Mesodermal cell (in vitro differentiated cells): ENCODE results near the gene USP31.

Experiments
- H3K27ac ChIP-seq: 2 replicates; pipeline ENCODE4 v1.7.0; 2013; ENCODE audit warnings: mild to moderate bottlenecking, low read depth, low read length, moderate library complexity; ENCODE audit not compliant: severe bottlenecking
- H3K36me3 ChIP-seq: 2 replicates; pipeline ENCODE4 v1.7.1; 2013; ENCODE audit warnings: mild to moderate bottlenecking, low read length, moderate library complexity; ENCODE audit not compliant: control insufficient read depth, insufficient read depth
- H3K4me1 ChIP-seq: one replicate; pipeline ENCODE4 v1.7.1; 2013; ENCODE audit warnings: mild to moderate bottlenecking, low read length; ENCODE audit not compliant: insufficient read depth, control insufficient read depth, poor library complexity, severe bottlenecking
- H3K4me3 ChIP-seq: 2 replicates; pipeline ENCODE4 v1.7.0; 2013; ENCODE audit warnings: low read length, control low read depth, mild to moderate bottlenecking; ENCODE audit not compliant: insufficient read depth, poor library complexity, severe bottlenecking; ENCODE audit errors: extremely low read depth
- H3K9me3 ChIP-seq: 2 replicates; pipeline ENCODE4 v1.7.1; 2013; ENCODE audit warnings: mild to moderate bottlenecking, low read length, moderate library complexity; ENCODE audit not compliant: control insufficient read depth
- WGBS, 2 experiments: methylation state at CpG; one replicate each; pipeline ENCODE4 v1.1.5; 2013; ENCODE audit warnings: missing lambda C conversion rate in 2 of 2; ENCODE audit not compliant: insufficient coverage in 2 of 2; 5-methylcytosine and 5-hydroxymethylcytosine counted together

The USP31 gene

GRCh38 chr16:23060458-23061320, 88.6 kb downstream of the USP31 start:
- peaks cover 2% of the 10 kb centered on the region for H3K4me1 ChIP-seq
- H3K9me3 ChIP-seq, result no peaks in the 10 kb centered on the region

GRCh38 chr16:23059433-23059832, 89.8 kb downstream of the USP31 start:
- WGBS, 2 experiments, result 70 to 75% methylated on average over 1 to 2 of the region's 5 CpGs
- H3K27ac ChIP-seq, result no peak overlapping the region
- peaks cover 2% of the 10 kb centered on the region for H3K4me1 ChIP-seq
- no peaks in the 10 kb centered on the region for H3K9me3 ChIP-seq
- no peak overlapping the region for H3K4me3 ChIP-seq
- H3K36me3 ChIP-seq, result no peaks in the 10 kb centered on the region

More at GRCh38 chr16:23060458-23061320, 88.6 kb downstream of the USP31 start:
- H3K27ac ChIP-seq, result no peak overlapping the region
- no peak overlapping the region for H3K4me3 ChIP-seq
- no peaks in the 10 kb centered on the region for H3K36me3 ChIP-seq
- WGBS, 2 experiments, result 42 to 57% methylated on average over 6 of the region's 9 CpGs

- 60 to 67% methylated on average over 1 to 2 of the region's 4 CpGs for WGBS, 2 experiments
- no peak overlapping the region for H3K4me3 ChIP-seq
- no peaks in the 10 kb centered on the region for H3K36me3 ChIP-seq
These were observed 90.7 kb downstream of the USP31 start for GRCh38 chr16:23058576-23058975.

GRCh38 chr16:23057013-23057596, 92.1 kb downstream of the USP31 start:
- H3K27ac ChIP-seq, result no peak overlapping the region
- peaks cover 2% of the 10 kb centered on the region for H3K4me1 ChIP-seq
- H3K36me3 ChIP-seq, result no peaks in the 10 kb centered on the region
- no peaks in the 10 kb centered on the region for H3K9me3 ChIP-seq
- WGBS, 2 experiments, result no CpG with 5 or more reads among the region's 1 CpG
- no peak overlapping the region for H3K4me3 ChIP-seq

More at GRCh38 chr16:23058576-23058975, 90.7 kb downstream of the USP31 start:
- no peak overlapping the region for H3K27ac ChIP-seq
- H3K4me1 ChIP-seq, result peaks cover 2% of the 10 kb centered on the region
- H3K9me3 ChIP-seq, result no peaks in the 10 kb centered on the region

- no peak overlapping the region for H3K4me3 ChIP-seq
- H3K4me1 ChIP-seq, result peaks cover 2% of the 10 kb centered on the region
- H3K27ac ChIP-seq, result no peak overlapping the region
- H3K9me3 ChIP-seq, result no peaks in the 10 kb centered on the region
- 80 to 93% methylated on average over 1 of the region's 3 CpGs for WGBS, 2 experiments
- no peaks in the 10 kb centered on the region for H3K36me3 ChIP-seq
These were observed 93.8 kb downstream of the USP31 start for GRCh38 chr16:23055481-23055880.

GRCh38 chr16:23052908-23053580, 96.2 kb downstream of the USP31 start:
- Histone ChIP-seq H3K4me3 (no peak overlapping the region), H3K9me3 (no peaks in the 10 kb centered on the region), H3K27ac (no peak overlapping the region), H3K4me1 (no peaks in the 10 kb centered on the region), H3K36me3 (no peaks in the 10 kb centered on the region)
- WGBS, 2 experiments, result 100% methylated on average over 2 of the region's 4 CpGs; no CpG with 5 or more reads in 1 of the 2 experiments

- H3K9me3 ChIP-seq, result no peaks in the 10 kb centered on the region
- no peaks in the 10 kb centered on the region for H3K4me1 ChIP-seq
- WGBS, 2 experiments, result 87 to 92% methylated on average over 12 to 13 of the region's 13 CpGs
- H3K4me3 ChIP-seq, result no peak overlapping the region
- H3K27ac ChIP-seq, result no peak overlapping the region
- H3K36me3 ChIP-seq, result no peaks in the 10 kb centered on the region
These were observed 97.0 kb downstream of the USP31 start for GRCh38 chr16:23052221-23052620.

GRCh38 chr16:23051587-23051986, 97.7 kb downstream of the USP31 start:
- 69 to 86% methylated on average over 4 of the region's 8 CpGs for WGBS, 2 experiments
- Histone ChIP-seq H3K9me3 (no peaks in the 10 kb centered on the region), H3K27ac (no peak overlapping the region), H3K4me1 (no peaks in the 10 kb centered on the region), H3K4me3 (no peak overlapping the region), H3K36me3 (no peaks in the 10 kb centered on the region)

- no peaks in the 10 kb centered on the region for H3K36me3 ChIP-seq
- no peak overlapping the region for H3K4me3 ChIP-seq
- no peak overlapping the region for H3K27ac ChIP-seq
- no peaks in the 10 kb centered on the region for H3K9me3 ChIP-seq
- WGBS, 2 experiments, result 62 to 85% methylated on average over 5 of the region's 5 CpGs
- H3K4me1 ChIP-seq, result no peaks in the 10 kb centered on the region
These were observed 101.1 kb downstream of the USP31 start for GRCh38 chr16:23048164-23048563.

GRCh38 chr16:23045025-23045424, 104.2 kb downstream of the USP31 start:
- no peak overlapping the region for H3K4me3 ChIP-seq
- no CpG with 5 or more reads among the region's 1 CpG for WGBS, 2 experiments
- H3K9me3 ChIP-seq, result no peaks in the 10 kb centered on the region
- no peak overlapping the region for H3K27ac ChIP-seq
- no peaks in the 10 kb centered on the region for H3K36me3 ChIP-seq
- H3K4me1 ChIP-seq, result no peaks in the 10 kb centered on the region
